HFFc6 (cell line): ENCODE data around the gene PRKCH. TPM values are rescaled to one million over a fixed set of nuclear protein-coding genes. Genes with fewer than 3 reads are reported as not detected.

Source experiments
- DNase-seq: peaks from one replicate; pipeline ENCODE4 v3.0.0-alpha.2; 2018
- H3K27ac Mint-ChIP-seq: 2 replicates; pipeline ENCODE4 v1.8.0; 2020; ENCODE audit warnings: mild to moderate bottlenecking, mixed read lengths
- H3K27me3 Mint-ChIP-seq: 2 replicates; pipeline ENCODE4 v1.8.0; 2021; ENCODE audit warnings: mild to moderate bottlenecking, moderate library complexity, mixed read lengths; ENCODE audit not compliant: insufficient read depth
- H3K36me3 Mint-ChIP-seq: 2 replicates; pipeline ENCODE4 v1.8.0; 2021; ENCODE audit warnings: low read depth, mixed read lengths
- H3K4me1 Mint-ChIP-seq: 2 replicates; pipeline ENCODE4 v1.8.0; 2020; ENCODE audit warnings: low read depth, mixed read lengths
- H3K4me3 Mint-ChIP-seq: 2 replicates; pipeline ENCODE4 v1.8.0; 2020; ENCODE audit warnings: mild to moderate bottlenecking, moderate library complexity, mixed read lengths
- H3K9me3 Mint-ChIP-seq: 2 replicates; pipeline ENCODE4 v1.8.0; 2020; ENCODE audit warnings: mild to moderate bottlenecking, mixed read lengths
- total RNA-seq, 6 experiments: library from RNA; stranded (reverse); fragmentation: NEBNext Ultra II Directional; extraction: Animal tissue kit (Norgen Biotek cat#: 25700); gene quantifications; 2 replicates in 1 of 6; 3 replicates in 5 of 6; pipeline ENCODE4 v1.2.3, GENCODE V29; 2021
- TF ChIP-seq, protein P1 (sequence below): fragments of 200-600 bp; sonication (generic); IDR thresholded peaks from 2 replicates; pipeline ENCODE4 v1.5.0; 2021; ENCODE audit warnings: antibody characterized with exemption, mild to moderate bottlenecking

PRKCH gene
- total RNA-seq, 6 experiments from 2014 or later, result 0.17 to 1.2 (median 0.35) TPM

DNA sequence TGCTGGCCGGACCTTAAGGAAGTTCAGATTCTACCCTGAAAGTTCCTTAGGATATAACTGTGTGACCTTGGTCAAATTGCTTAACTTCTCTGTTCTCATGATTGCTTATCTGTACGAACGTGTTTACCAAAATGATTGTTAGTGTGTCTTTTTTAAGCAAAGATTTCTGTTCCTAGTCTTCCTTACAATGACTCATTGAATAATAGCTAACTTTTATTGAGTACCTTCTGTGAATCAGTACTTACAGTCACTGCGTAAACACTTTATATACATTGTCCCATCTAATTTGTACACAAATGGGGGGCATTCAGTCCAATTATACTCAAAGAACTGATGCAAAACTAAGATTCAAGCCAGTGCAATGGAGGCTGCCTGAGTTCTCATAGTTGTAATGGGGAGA is 36.0 kb upstream of the PRKCH start:
- Mint-ChIP-seq H3K27ac (no peak overlapping the region), H3K4me1 (peaks cover 15% of the 10 kb centered on the region), H3K9me3 (peaks cover 3% of the 10 kb centered on the region; the same call in 1 of the 2 replicates), H3K4me3 (no peak overlapping the region), H3K36me3 (no peaks in the 10 kb centered on the region), H3K27me3 (peaks cover 32% of the 10 kb centered on the region)
- DNase-seq, result no peak
- TF ChIP-seq, protein P1, sequence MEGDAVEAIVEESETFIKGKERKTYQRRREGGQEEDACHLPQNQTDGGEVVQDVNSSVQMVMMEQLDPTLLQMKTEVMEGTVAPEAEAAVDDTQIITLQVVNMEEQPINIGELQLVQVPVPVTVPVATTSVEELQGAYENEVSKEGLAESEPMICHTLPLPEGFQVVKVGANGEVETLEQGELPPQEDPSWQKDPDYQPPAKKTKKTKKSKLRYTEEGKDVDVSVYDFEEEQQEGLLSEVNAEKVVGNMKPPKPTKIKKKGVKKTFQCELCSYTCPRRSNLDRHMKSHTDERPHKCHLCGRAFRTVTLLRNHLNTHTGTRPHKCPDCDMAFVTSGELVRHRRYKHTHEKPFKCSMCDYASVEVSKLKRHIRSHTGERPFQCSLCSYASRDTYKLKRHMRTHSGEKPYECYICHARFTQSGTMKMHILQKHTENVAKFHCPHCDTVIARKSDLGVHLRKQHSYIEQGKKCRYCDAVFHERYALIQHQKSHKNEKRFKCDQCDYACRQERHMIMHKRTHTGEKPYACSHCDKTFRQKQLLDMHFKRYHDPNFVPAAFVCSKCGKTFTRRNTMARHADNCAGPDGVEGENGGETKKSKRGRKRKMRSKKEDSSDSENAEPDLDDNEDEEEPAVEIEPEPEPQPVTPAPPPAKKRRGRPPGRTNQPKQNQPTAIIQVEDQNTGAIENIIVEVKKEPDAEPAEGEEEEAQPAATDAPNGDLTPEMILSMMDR, result no peak

DNA sequence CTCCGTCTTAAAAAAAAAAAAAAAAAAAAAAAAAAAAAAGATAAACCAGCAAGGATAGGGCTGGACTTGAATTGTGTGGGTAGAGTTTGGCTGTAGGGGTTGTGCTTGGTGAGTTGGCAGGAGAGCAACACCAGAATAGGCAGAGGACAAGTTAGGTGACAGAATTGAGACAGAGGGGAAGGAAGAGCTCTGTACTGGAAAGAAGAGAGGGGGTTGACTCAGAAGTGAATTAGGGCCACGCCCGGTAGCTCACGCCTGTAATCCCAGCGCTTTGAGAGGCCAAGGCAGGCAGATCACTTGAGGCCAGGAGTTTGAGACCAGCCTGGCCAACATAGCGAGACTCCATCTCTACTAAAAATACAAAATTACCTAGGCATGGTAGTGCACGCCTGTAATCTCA is 34.2 kb upstream of the PRKCH start:
- Mint-ChIP-seq H3K27ac (no peak overlapping the region), H3K4me1 (peaks cover 15% of the 10 kb centered on the region), H3K9me3 (no peaks in the 10 kb centered on the region), H3K4me3 (no peak overlapping the region), H3K27me3 (peaks cover 24% of the 10 kb centered on the region), H3K36me3 (no peaks in the 10 kb centered on the region)
- TF ChIP-seq, protein P1, result no peak
- DNase-seq, result no peak

DNA sequence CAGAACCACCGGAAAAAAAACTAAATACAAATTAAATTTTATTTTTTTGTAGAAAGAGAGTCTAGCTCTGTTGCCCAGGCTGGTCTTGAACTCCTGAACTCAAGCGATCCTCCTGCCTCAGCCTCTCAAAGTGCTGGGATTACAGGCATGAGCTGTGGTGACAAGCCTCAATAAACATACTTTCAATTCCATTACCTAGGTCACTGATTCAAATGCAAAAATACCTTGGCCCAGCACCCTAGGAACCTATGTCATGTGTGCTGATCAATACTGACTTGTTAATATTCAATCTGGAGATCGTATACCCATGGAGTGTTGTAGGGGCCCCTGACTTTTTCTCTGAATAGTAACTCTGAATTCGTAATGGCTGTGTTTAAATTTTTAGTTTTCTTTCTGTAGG is 33.2 kb upstream of the PRKCH start:
- no peaks in the 10 kb centered on the region for H3K36me3 Mint-ChIP-seq
- no peak overlapping the region for H3K27ac Mint-ChIP-seq
- H3K4me3 Mint-ChIP-seq, result no peak overlapping the region
- peaks cover 15% of the 10 kb centered on the region for H3K4me1 Mint-ChIP-seq
- DNase-seq, result no peak
- peaks cover 17% of the 10 kb centered on the region for H3K27me3 Mint-ChIP-seq
- TF ChIP-seq, protein P1, result no peak
- H3K9me3 Mint-ChIP-seq, result no peaks in the 10 kb centered on the region

DNA sequence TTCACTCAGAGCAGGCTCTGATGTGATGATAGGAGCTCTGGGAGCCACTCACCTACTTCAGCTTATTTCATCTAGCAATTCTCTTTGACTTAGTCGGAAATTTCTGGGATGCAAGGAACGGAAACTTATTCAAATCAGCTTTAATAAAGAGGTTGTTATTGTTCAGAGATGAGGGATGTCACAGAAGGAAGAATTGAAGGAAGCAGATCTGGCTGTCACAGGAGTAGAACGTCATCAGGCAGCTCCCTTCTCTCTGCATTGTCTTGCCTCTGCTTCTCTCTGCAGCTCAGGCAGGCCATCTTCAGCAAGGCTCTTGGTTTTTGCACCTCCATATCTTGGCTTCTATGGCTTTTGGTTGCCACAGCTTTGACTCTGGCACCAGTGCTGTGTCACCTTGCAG is 32.7 kb upstream of the PRKCH start:
- no peak overlapping the region for H3K4me3 Mint-ChIP-seq
- H3K27me3 Mint-ChIP-seq, result peaks cover 16% of the 10 kb centered on the region
- TF ChIP-seq, protein P1, result no peak
- no peaks in the 10 kb centered on the region for H3K36me3 Mint-ChIP-seq
- peaks cover 15% of the 10 kb centered on the region for H3K4me1 Mint-ChIP-seq
- H3K27ac Mint-ChIP-seq, result no peak overlapping the region
- H3K9me3 Mint-ChIP-seq, result no peaks in the 10 kb centered on the region
- no peak for DNase-seq

DNA sequence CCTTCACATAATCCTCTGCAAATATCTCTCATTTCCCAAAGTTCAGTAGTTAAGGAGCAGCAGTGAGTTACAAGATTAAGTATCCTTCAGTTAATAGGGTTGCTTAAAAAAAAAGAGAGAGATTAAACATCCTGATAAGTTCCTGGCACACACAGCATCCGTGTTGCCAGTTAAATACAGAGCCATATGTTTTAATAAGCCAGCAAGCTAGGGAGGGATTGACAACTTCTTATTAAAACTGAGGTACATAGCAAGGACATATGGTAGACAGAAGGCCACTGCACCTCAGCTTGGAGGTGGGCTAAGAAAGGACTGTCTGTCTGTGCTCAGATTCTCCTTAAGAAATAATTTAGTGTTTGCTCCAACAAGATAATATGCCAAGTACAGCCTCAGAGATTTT is 30.7 kb upstream of the PRKCH start:
- Mint-ChIP-seq H3K4me1 (peaks cover 9% of the 10 kb centered on the region), H3K27ac (no peak overlapping the region), H3K4me3 (no peak overlapping the region), H3K9me3 (no peaks in the 10 kb centered on the region), H3K36me3 (no peaks in the 10 kb centered on the region), H3K27me3 (peaks cover 8% of the 10 kb centered on the region)
- TF ChIP-seq, protein P1, result no peak
- no peak for DNase-seq

DNA sequence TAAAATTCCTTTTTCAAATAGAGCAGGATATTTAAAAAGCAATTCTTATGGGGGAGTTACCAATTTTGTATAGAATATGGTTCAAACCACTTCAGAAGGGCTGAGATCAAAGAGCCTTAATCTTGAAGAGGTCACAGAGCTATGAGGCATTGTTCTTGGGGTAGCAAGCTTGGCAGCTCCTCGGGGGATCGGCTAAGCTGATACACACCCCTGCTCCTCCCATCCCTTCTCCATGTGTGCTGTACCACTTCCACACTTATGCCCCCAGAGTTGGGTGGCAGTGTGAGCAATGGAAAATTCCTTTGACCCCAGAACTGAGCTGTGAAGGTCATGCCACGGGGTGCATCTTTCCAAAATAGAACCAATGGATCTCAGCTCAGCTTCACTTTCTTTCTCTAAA is 25.2 kb upstream of the PRKCH start:
- peak overlapping the region; percentile 26; the same call in 1 of the 2 replicates for H3K4me3 Mint-ChIP-seq
- peaks cover 4% of the 10 kb centered on the region; the same call in 1 of the 2 replicates for H3K4me1 Mint-ChIP-seq
- no peak for DNase-seq
- no peaks in the 10 kb centered on the region for H3K9me3 Mint-ChIP-seq
- H3K27me3 Mint-ChIP-seq, result peaks cover 8% of the 10 kb centered on the region
- no peak overlapping the region for H3K27ac Mint-ChIP-seq
- TF ChIP-seq, protein P1, result no peak
- H3K36me3 Mint-ChIP-seq, result no peaks in the 10 kb centered on the region
